ENCODE measurements around the gene LRMDA. TPM values are rescaled to one million over a fixed set of nuclear protein-coding genes. Genes with fewer than 3 reads are reported as not detected.
"Not testable (repeated sequence)": the region's sequence is repeated elsewhere in the genome, so short reads cannot be mapped to it uniquely, and the experiment has no call there.

The LRMDA gene
- total RNA-seq, 2 experiments from 2014 or later: not detected

GRCh38 chr10:75598998-75599397, 167.6 kb downstream of the LRMDA start:
- ChIA-PET POLR2A (no interaction called here), CTCF (no interaction called here)

- ChIA-PET POLR2A (no interaction called here), CTCF (no interaction called here)
Observed at GRCh38 chr10:75599875-75600648, 168.6 kb downstream of the LRMDA start.

DNA sequence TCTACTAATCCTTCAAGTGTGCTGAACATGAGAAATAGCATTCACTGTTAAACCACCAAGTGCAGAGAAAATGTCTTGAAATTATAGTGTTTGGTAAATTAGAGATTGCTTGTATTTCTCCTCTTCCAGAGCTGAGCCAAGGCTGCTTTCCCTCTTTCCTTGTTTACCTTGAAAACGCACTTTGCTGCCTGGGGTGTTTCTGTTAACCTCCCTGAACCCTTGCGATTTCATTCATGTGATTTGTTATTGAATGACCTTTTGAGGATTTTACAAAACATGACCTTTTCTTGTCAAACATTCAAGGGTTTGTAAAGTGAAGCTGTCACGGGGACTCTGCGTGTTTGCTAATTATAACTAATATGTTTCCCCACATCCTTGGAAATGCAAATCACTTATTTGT, 169.4 kb downstream of the LRMDA start:
- ChIA-PET CTCF (no interaction called here), POLR2A (no interaction called here)

DNA sequence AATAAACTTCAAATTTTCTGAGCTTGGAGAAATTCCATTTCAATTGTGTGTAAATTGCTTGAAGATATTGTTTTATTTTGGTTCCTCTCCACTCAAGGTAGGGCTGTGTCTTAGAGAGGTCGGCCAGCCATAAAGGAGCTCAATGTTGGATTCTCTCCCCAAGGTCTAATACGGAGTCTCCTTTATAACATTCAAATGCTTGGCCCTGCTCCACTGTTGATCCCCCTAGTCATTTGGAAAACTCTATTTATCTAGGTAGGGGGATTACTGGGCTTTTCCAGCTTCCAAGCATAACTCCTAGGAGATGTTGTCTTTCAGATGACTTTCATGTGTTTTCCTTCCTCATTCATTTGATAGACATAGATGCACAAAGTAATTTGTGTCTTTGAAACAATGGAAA, 170.9 kb downstream of the LRMDA start:
- CTCF ChIA-PET: no interaction called here
- POLR2A ChIA-PET: no interaction called here

DNA sequence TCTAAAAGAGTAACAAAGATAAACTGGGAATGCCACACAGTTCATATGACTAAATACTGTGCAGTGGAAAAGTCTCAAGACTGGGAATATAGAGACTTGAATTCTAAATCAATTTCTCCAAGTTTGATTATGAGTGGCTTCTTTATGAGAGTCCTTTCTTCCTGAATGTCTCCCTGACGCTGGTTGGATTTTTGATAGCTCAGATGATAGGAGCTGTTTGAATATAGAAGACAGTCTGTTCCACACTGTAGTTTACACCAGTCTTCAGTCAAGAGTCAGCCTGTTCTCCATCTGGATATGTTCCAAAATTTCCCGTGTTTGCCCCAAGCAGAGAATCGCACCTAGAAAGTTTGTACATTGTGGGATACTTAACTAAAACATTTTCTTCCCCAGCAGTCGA, 173.7 kb downstream of the LRMDA start:
- ChIA-PET POLR2A (no interaction called here), CTCF (no interaction called here)

- POLR2A ChIA-PET, CTCF ChIA-PET: not testable (repeated sequence)
Observed at GRCh38 chr10:75605795-75606194, 174.4 kb downstream of the LRMDA start.

- CTCF ChIA-PET: no interaction called here
- POLR2A ChIA-PET: no interaction called here
Observed at GRCh38 chr10:75606203-75606779, 174.9 kb downstream of the LRMDA start.

DNA sequence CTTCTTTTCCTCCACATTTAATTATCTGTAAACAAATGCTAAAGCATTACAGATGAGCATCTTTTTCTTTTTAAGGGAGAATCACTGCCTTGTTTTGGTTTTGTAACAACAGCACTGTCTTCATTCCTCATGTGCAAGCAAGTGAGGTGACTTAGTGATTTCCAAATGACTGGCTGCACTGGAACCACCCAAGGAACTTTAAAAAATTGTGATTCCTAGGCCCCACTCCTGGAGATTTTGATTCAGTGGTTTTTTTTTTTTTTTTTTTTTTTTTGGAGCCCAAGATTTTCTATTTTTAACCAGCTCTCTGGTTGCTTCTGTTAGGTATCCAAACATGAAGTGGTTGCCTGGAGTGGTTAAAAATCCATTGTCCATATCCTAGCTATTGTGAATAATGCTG, 176.2 kb downstream of the LRMDA start:
- ChIA-PET POLR2A (no interaction called here), CTCF (no interaction called here)

DNA sequence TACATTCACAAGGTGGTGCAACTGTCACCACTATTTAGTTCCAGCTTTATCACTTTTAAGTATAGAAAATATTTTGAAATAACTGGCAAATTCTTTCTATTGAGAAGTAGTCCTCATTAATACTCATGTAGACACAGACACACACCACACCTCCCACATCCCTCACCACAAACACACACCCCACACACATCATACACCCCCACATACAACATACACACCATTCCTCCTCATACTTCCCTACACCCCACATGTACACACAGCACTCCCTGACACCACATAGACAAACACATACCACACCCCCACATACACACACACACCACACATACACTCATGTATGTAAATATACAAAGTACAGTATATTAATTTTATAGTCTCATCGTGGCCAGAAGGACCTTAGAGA, 178.8 kb downstream of the LRMDA start:
- POLR2A ChIA-PET: no interaction called here
- CTCF ChIA-PET: no interaction called here

DNA sequence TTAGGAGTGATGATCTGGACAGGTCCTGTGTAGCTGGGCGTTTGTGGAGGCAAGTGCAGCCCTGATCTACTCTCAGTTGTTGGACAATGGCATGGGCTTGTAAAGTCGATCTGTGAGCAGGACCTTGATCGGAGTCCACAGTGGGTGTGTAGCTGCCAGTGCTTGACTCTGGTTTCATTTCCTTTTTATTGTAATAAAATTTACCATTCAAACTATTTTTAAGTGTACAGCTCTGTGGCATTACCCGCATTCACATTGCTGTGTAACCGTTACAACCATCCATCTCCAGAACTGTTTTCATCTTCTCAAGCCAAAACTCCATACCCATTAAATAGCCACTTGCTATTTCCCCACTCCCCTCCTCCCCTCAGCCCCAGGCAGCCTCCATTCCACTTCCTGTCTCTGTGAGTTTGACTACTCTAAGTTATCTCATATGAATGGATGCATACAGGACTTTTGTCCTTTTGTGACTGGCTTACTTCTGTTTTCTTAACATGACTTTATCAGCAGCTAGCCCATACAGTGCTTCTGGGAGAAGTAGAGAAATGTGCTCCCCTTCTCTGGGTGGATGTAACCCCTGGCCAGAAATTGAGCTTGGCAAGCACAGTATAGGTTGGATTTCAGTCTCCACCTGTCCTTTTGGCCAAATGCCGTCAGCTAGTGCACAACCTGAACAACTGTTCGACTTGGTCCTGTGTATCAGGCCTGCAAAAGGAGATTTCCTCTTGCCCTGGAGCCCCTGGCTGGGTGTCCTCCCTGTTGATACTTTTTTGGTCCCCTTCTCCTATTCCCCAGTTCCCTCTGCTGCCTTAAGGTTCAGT, 180.0 kb downstream of the LRMDA start:
- CTCF ChIA-PET: no interaction called here
- POLR2A ChIA-PET: no interaction called here

GRCh38 chr10:75611993-75612372, 180.6 kb downstream of the LRMDA start:
- CTCF ChIA-PET: no interaction called here
- POLR2A ChIA-PET: no interaction called here

DNA sequence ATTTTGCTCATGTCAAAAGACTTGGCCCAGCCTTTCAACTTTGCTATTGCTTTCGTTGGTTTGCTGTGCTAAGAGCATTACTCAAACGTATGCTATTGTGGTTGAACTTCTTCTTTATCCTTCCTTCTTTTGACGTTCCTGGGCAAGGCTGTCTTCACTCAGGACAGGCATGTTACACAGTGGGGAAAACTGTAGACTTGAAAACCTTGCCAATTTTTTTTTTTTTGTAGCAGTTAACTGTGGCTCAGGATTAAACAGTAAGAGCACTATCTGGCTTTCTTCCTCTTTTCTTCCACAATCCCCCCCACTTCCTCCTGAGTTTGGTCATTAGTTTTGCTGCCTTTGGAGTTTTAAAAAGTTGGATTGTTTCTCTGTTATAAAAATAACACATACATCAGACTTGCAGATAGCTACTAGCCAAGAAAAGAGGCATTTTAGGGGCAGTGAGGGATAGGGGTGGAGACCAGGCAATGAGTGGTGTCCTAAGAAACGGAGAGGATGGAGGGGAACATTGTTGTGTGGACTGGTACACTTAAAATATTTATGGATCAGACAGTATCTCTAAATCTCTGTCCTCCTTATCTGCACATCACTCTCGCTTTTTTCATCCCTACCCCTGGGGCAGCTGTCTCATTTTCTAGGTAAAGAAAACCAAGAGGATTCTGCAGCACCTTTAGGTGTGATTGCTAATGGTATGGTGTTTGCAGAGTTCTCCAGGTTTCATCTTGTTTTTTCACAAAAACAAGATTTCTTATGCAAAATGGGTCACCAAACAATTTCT, 181.7 kb downstream of the LRMDA start:
- ChIA-PET POLR2A (no interaction called here), CTCF (no interaction called here)

- CTCF ChIA-PET: no interaction called here
- POLR2A ChIA-PET: no interaction called here
Observed at GRCh38 chr10:75613685-75614504, 182.5 kb downstream of the LRMDA start.

- ChIA-PET CTCF (no interaction called here), POLR2A (no interaction called here)
Observed at GRCh38 chr10:75616076-75616475, 184.7 kb downstream of the LRMDA start.

DNA sequence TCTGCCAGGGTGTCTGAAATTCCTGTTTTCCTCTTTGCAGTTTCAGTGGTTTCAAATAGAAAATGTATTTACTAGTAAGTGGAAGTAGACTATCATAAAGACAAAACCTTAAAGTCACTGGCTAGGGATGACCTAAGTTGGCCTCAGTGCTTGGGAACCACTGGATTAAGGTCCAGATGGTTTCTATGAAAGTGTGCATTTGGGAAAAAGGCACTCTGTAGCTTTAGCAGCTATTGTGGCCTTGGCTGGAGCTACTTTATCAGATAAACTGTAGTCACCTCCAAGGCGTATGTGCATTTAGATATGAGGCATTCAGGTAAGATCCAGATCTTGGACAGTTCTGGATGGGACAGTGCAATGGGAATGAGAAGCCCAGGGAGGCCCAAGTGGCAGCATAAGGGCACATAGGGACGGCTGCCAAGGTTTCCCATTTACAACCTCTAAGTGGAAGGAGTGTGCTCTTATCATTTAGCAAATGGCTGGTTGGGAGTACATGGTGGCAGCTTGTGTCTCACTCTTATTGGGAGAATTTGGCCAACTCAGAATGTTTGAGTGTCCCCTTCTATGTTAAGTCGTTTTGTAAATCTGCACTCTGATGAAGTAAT, 185.6 kb downstream of the LRMDA start:
- ChIA-PET POLR2A (no interaction called here), CTCF (no interaction called here)

DNA sequence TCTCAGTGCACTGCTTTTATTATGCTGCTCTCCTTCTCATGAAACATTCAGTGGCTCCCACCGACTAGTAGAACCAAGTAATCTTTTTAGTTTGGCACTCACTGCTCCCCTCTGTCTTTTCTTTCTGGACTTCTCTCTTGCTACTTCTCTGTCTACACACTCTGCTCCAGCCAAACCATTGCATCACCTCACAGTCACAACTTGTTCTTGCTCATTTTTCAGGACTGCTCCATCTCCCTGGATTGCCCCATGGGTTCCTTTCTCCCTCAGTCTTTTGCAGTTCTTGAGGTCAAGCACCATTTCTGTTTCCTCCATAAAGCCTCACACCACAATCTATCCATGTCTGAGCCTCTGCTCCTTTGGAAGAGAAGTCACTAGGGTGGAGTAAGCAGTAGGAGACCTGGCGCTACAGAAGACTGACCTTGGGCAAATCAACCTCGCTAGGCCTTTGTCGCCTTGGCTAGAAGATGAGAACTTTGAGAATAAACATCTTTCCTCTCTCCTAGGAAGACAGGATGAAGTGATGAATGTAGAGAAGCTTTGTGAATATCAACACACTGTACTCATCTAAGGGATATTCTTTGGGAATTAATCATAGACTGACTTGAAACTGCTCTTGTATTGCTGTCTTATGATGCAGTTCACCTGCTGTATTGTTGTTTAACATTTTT, 186.2 kb downstream of the LRMDA start:
- CTCF ChIA-PET: no interaction called here
- POLR2A ChIA-PET: no interaction called here

- POLR2A ChIA-PET: no interaction called here
- CTCF ChIA-PET: no interaction called here
Observed at GRCh38 chr10:75619635-75620034, 188.2 kb downstream of the LRMDA start.

DNA sequence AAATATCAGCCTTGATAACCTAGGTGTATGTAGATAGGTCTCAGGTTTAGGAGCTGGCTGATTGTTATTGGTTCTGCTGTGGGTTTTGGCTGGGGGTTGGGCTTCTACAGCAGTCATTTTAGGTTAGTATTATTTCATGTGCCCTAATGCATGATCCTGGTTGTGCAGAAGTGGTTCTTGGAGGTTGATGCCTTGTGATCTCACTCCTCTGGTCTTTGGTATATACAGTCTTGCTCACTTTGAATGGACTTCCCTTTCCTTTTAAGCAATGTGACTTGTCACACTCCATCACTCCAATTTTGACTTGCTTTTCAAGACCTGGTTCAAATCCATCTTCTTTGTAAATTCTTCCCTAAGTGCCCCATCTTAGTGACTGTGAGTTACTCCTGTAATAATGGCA, 188.9 kb downstream of the LRMDA start:
- ChIA-PET CTCF (no interaction called here), POLR2A (no interaction called here)

GRCh38 chr10:75621003-75621402, 189.6 kb downstream of the LRMDA start:
- CTCF ChIA-PET, POLR2A ChIA-PET: not testable (repeated sequence)
